MM.1S (cell line): ENCODE measurements around the gene ENTPD8.

Experiments
- CTCF ChIP-seq: fragments of 300-600 bp; sonication (generic); IDR thresholded peaks from 2 replicates; pipeline ENCODE4 v1.5.1; 2016; ENCODE audit warnings: antibody characterized with exemption, low read length, mixed read lengths
- EZH2 ChIP-seq: fragments of 300-600 bp; sonication (generic); optimal IDR thresholded peaks from 2 replicates; pipeline ENCODE3; 2017; ENCODE audit warnings: low read depth, mild to moderate bottlenecking, antibody characterized with exemption, low read length, mixed read lengths
- EZH2phosphoT487 ChIP-seq: fragments of 300-600 bp; sonication (generic); IDR thresholded peaks from 2 replicates; pipeline ENCODE4 v1.6.1; 2018; ENCODE audit warnings: antibody characterized with exemption, low read length

- no peak for TF ChIP-seq CTCF
- TF ChIP-seq EZH2: no peak
- no peak for TF ChIP-seq EZH2phosphoT487
These were observed 6.4 kb downstream of the ENTPD8 start for GRCh38 chr9:137434498-137435380.
